HFF-Myc (cell line): ENCODE results near the gene TTC22.

ENCODE experiments used
- DNase-seq: peaks from one replicate; pipeline ENCODE4 v3.0.0-alpha.2; 2011; ENCODE audit warnings: low read depth; ENCODE audit errors: extremely low read depth
- H3K4me3 ChIP-seq: replicated peaks from 2 replicates; pipeline ENCODE4 v1.5.1; 2011; ENCODE audit warnings: low read depth, mild to moderate bottlenecking, control low read depth, low read length
- TF ChIP-seq, protein P1 (sequence below): IDR thresholded peaks from 2 replicates; pipeline ENCODE4 v1.5.1; 2012; ENCODE audit warnings: mild to moderate bottlenecking, low read depth, low read length, control low read depth; ENCODE audit errors: missing control alignments

TTC22 gene

DNA sequence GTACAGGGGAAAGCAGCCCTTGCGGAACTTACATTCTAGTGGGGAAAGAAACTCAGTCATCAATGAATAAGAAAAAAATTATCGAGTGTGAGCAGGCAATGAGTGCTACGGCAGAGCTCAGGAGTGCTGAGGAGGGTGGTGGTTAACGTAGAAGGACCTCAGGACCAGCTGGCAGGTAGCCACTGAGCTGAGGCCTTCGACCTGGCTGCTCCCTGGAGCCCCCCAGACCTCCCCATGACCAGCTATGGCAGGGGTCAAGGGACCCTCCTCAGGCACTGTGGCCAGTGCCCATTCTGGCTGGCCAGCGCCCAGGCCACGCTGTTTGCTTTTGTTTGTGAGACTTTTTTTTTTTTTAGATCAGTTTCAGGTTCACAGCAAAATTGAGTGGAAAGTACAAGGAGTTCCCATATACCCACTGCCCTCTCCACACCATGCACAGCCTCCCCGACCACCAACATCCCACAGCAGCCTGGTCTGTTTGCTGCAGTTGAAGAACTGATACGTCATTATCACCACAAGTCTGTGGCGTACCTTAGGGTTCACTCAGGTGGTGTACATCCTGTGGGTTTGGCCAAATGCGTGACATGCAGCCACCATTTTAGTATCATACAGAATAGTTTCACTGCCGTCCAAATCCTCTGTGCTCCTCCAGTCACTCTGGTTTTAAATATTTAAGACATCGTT, 11.8 kb upstream of the TTC22 start:
- no peak for DNase-seq
- TF ChIP-seq, protein P1, sequence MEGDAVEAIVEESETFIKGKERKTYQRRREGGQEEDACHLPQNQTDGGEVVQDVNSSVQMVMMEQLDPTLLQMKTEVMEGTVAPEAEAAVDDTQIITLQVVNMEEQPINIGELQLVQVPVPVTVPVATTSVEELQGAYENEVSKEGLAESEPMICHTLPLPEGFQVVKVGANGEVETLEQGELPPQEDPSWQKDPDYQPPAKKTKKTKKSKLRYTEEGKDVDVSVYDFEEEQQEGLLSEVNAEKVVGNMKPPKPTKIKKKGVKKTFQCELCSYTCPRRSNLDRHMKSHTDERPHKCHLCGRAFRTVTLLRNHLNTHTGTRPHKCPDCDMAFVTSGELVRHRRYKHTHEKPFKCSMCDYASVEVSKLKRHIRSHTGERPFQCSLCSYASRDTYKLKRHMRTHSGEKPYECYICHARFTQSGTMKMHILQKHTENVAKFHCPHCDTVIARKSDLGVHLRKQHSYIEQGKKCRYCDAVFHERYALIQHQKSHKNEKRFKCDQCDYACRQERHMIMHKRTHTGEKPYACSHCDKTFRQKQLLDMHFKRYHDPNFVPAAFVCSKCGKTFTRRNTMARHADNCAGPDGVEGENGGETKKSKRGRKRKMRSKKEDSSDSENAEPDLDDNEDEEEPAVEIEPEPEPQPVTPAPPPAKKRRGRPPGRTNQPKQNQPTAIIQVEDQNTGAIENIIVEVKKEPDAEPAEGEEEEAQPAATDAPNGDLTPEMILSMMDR: no peak
- H3K4me3 ChIP-seq: no peak overlapping the region

GRCh38 chr1:54811739-54812655, 10.9 kb upstream of the TTC22 start:
- no peak overlapping the region for H3K4me3 ChIP-seq
- TF ChIP-seq, protein P1: no peak
- DNase-seq: no peak

GRCh38 chr1:54811066-54811465, 9.9 kb upstream of the TTC22 start:
- DNase-seq: no peak
- no peak overlapping the region for H3K4me3 ChIP-seq
- TF ChIP-seq, protein P1: no peak

GRCh38 chr1:54810153-54810942, 9.2 kb upstream of the TTC22 start:
- DNase-seq: peak; percentile 26

DNA sequence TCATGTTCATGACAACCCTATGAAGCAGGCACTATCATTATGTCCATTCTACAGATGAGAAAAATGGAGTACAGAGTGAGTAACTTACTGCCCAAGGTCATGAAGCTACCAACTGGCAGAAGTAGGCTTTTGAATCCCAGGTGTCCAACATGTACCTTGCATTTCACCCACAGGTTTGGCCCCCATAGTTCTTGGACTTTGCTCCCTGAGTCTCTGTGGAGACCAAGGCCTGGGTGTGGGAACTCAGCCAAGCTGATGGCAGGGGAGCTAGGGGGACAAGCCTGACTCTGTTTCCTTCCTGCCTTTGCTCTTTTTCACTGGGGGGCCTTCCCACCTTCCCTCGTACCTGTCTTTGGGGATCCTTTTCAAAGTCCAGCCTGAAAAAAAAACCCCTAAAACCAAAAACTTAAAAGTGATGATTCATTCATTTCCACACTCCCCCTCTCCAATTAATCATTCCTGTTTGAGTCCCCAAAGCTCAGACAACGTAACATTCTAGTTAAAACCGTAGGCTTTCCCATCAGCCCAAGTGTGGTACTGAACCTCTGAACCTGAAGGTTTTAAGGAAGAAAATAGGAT, 8.5 kb upstream of the TTC22 start:
- TF ChIP-seq, protein P1: no peak
- DNase-seq: no peak
- no peak overlapping the region for H3K4me3 ChIP-seq

More at GRCh38 chr1:54810153-54810942, 9.2 kb upstream of the TTC22 start:
- TF ChIP-seq, protein P1: peak; percentile 83
- no peak overlapping the region for H3K4me3 ChIP-seq

GRCh38 chr1:54808443-54809207, 7.5 kb upstream of the TTC22 start:
- no peak for DNase-seq
- TF ChIP-seq, protein P1: peak; percentile 30
- no peak overlapping the region for H3K4me3 ChIP-seq
